Osteoblast (primary cell): Measurements from ENCODE around the gene FBXL19. TPM values are rescaled to one million over a fixed set of nuclear protein-coding genes. Genes with fewer than 3 reads are reported as not detected.

Experiments used
- DNase-seq: peaks from one replicate; pipeline ENCODE4 v3.0.0; 2011; ENCODE audit warnings: low spot score, mixed read lengths; ENCODE audit not compliant: insufficient read length; ENCODE audit errors: missing footprints
- H2AFZ ChIP-seq: 2 replicates; pipeline ENCODE4 v1.6.0; 2011; ENCODE audit warnings: mild to moderate bottlenecking, low read length
- H3K27ac ChIP-seq: 2 replicates; pipeline ENCODE4 v1.5.1; 2011; ENCODE audit warnings: mild to moderate bottlenecking, low read depth, low read length, moderate library complexity
- H3K27me3 ChIP-seq: 2 replicates; pipeline ENCODE4 v1.6.0; 2012; ENCODE audit warnings: mild to moderate bottlenecking, control low read depth, inconsistent platforms, low read length, moderate library complexity; ENCODE audit not compliant: insufficient read depth
- H3K36me3 ChIP-seq: 2 replicates; pipeline ENCODE4 v1.5.1; 2011; ENCODE audit warnings: mild to moderate bottlenecking, low read length, control low read depth, moderate library complexity; ENCODE audit not compliant: insufficient read depth
- H3K4me1 ChIP-seq: 2 replicates; pipeline ENCODE4 v1.5.1; 2011; ENCODE audit warnings: mild to moderate bottlenecking, low read length, control low read depth, moderate library complexity; ENCODE audit not compliant: insufficient read depth
- H3K4me2 ChIP-seq: 2 replicates; pipeline ENCODE4 v1.6.0; 2011; ENCODE audit warnings: mild to moderate bottlenecking, low read length; ENCODE audit not compliant: insufficient read depth
- H3K4me3 ChIP-seq: fragments of 200-600 bp; sonication (generic); 3 replicates; pipeline ENCODE4 v1.5.1; 2012; ENCODE audit warnings: mild to moderate bottlenecking, low read length, inconsistent platforms; ENCODE audit not compliant: insufficient read depth
- H3K79me2 ChIP-seq: 2 replicates; pipeline ENCODE4 v1.6.0; 2012; ENCODE audit warnings: mild to moderate bottlenecking, low read length, control low read depth, inconsistent platforms; ENCODE audit not compliant: insufficient read depth
- H3K9me3 ChIP-seq: 2 replicates; pipeline ENCODE4 v1.5.1; 2011; ENCODE audit warnings: low read depth, low read length, control low read depth
- H4K20me1 ChIP-seq: 2 replicates; pipeline ENCODE4 v1.6.0; 2012; ENCODE audit warnings: mild to moderate bottlenecking, low read length, control low read depth; ENCODE audit not compliant: insufficient read depth
- CTCF ChIP-seq: IDR thresholded peaks from 2 replicates; pipeline ENCODE4 v1.5.1; 2011; ENCODE audit warnings: mild to moderate bottlenecking, low read depth, low read length, moderate library complexity; ENCODE audit errors: extremely low read depth
- total RNA-seq: library from RNA; depleted of rRNA; stranded (reverse); fragments of >200 nt; gene quantifications from 2 replicates; pipeline ENCODE4 v1.2.3, GENCODE V29; 2012

Gene FBXL19
- total RNA-seq, 1 donor = 14.5 TPM

GRCh38 chr16:30924076-30924912 is 922 bp downstream of the FBXL19 start:
- TF ChIP-seq CTCF = no peak
- H2AFZ ChIP-seq = no peak overlapping the region
- peak; percentile 86 for DNase-seq
- peaks cover 9% of the 10 kb centered on the region for H4K20me1 ChIP-seq
- H3K9me3 ChIP-seq = no peaks in the 10 kb centered on the region
- peaks cover 18% of the 10 kb centered on the region for H3K4me1 ChIP-seq
- H3K4me3 ChIP-seq = peak overlapping the region; percentile 76
- H3K36me3 ChIP-seq = peaks cover 21% of the 10 kb centered on the region
- no peaks in the 10 kb centered on the region for H3K27me3 ChIP-seq
- H3K4me2 ChIP-seq = peak overlapping the region; percentile 82
- peaks cover 7% of the 10 kb centered on the region for H3K79me2 ChIP-seq
- H3K27ac ChIP-seq = no peak overlapping the region

- Histone ChIP-seq H4K20me1 (peaks cover 9% of the 10 kb centered on the region), H2AFZ (no peak overlapping the region), H3K27me3 (no peaks in the 10 kb centered on the region), H3K4me1 (peaks cover 18% of the 10 kb centered on the region), H3K4me2 (peak overlapping the region; percentile 82), H3K9me3 (no peaks in the 10 kb centered on the region), H3K27ac (no peak overlapping the region), H3K4me3 (peak overlapping the region; percentile 76), H3K36me3 (peaks cover 25% of the 10 kb centered on the region), H3K79me2 (peaks cover 7% of the 10 kb centered on the region)
- peak; percentile 89 for DNase-seq
- TF ChIP-seq CTCF = no peak
Measured at GRCh38 chr16:30924913-30925631, 1.7 kb downstream of the FBXL19 start.

- no peak overlapping the region for H3K4me3 ChIP-seq
- H3K4me2 ChIP-seq = peak overlapping the region; percentile 82
Measured at GRCh38 chr16:30925632-30925987, 2.2 kb downstream of the FBXL19 start.

More at GRCh38 chr16:30925632-30925987, 2.2 kb downstream of the FBXL19 start:
- Histone ChIP-seq H3K27ac (no peak overlapping the region), H3K4me1 (peaks cover 18% of the 10 kb centered on the region), H3K79me2 (peaks cover 7% of the 10 kb centered on the region), H4K20me1 (peaks cover 9% of the 10 kb centered on the region), H3K36me3 (peaks cover 31% of the 10 kb centered on the region), H3K27me3 (no peaks in the 10 kb centered on the region), H3K9me3 (no peaks in the 10 kb centered on the region), H2AFZ (no peak overlapping the region)
- DNase-seq = peak; percentile 66
- TF ChIP-seq CTCF = no peak
